ENCODE data around the gene BSN. TPM values are rescaled to one million over a fixed set of nuclear protein-coding genes. Genes with fewer than 3 reads are reported as not detected.

The BSN gene
- total RNA-seq (2012; rRNA removed) = under 0.01 TPM in 2 replicates
- polyA plus RNA-seq (2012; rRNA removed) = 0.03 and 0.04 TPM in 2 replicates
- under 0.01 and 0.02 TPM in 2 replicates for polyA plus RNA-seq (2012; cell fraction: cytosol; rRNA removed)
- polyA plus RNA-seq (2012; cell fraction: nucleus; rRNA removed; ENCODE audit: low replicate concordance) = 0.03 and 0.04 TPM in 2 replicates
- Bru-seq, nascent RNA = percentile 16 among the genes with signal in this experiment
- percentile 18 among the genes with signal in this experiment for BruChase-seq, experiment 1, labeled RNA remaining after a 6-hour chase
- percentile 16 among the genes with signal in this experiment for BruChase-seq, experiment 2, labeled RNA remaining after a 2-hour chase
- long read RNA-seq = 0 reads

DNA sequence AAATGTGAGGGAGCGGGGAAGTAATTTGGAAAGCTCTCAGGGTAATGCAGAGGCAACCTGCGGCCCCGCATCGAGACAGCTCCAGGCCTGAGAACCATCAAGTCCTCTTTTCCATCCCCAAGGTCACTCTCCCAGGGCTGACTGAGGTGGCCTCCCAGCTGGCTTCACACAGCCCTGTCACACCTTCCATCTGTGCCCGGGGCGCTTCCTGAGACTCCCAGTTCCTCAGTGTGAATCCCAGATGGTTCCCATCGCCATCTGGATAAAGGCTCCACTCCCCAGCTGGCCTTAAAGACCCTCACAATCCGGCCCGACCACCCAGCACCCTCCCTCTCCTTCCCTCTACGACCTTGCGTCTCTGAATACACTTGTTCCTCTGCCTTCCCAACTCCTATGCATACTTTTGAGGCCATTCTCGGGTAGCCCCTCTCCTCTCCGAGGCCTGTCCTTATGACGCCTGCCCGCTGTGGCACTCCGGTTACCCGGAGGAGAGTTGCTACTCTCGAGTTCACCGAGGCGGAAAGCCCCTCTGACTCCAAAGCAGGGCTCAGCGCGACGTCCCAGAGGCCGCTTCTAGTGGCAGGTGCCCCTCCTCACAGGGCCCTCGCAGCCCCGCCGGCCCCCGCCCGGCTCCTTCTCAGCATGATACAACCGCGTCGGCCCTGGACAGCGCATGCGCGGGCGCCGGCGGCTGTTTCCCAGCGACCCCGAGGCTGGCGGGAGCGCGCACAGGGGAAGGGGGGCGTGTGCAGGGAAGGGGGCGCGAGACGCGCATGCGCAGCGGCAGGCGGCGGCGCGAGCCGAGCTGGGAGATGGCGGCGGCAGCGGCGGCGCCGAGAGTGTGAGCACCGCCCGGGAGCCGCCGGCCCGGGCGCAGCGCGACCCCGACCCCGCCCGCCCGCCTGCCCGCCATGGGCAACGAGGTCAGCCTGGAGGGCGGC is at the start of gene BSN:
TSS of gene BSN (plus strand) at position 786 of the 941 bp plus-strand sequence. CDS start at position 912, 126 bp downstream.
- peak within 1 kb of the TSS; percentile 89 for H3K4me2 ChIP-seq (ENCODE audit: low read depth, low read length)
- no peak within 1 kb of the TSS for H2BK15ac ChIP-seq (ENCODE audit: low read depth, low read length)
- H2AK5ac ChIP-seq (ENCODE audit: low read depth, low read length) = no peak within 1 kb of the TSS
- peak within 1 kb of the TSS; percentile 95 for H2AFZ ChIP-seq (replicated peaks; ENCODE audit: low read length, poor library complexity)
- no peak within 1 kb of the TSS for H2BK20ac ChIP-seq (ENCODE audit: low read depth, low read length)
- H3K27me3 ChIP-seq (ENCODE audit: control insufficient read depth, insufficient read depth, low read length) = peaks cover 30% of the 10 kb centered on the region
- no peak within 1 kb of the TSS for H4K91ac ChIP-seq (ENCODE audit: insufficient read depth, low read depth, low read length)
- ChIA-PET POLR2A (ENCODE audit: unreplicated experiment) (interaction anchor here (0.6 kb wide), 1 partner anchor 85 kb away, joined by 3 read pairs; no protein-coding TSS in a partner anchor), CTCF (interaction anchor here (1.5 to 3.0 kb wide), 2 partner anchors 14 to 118 kb away, joined by 3 to 15 read pairs; no protein-coding TSS in a partner anchor)
- peak within 1 kb of the TSS; percentile 77 for H3K4ac ChIP-seq (ENCODE audit: low read depth, low read length)
- H4K8ac ChIP-seq (ENCODE audit: low read depth in 2 of 2, low read length in 2 of 2) = peak within 1 kb of the TSS; percentile 58 to 90
- no peak within 1 kb of the TSS for H4K5ac ChIP-seq (ENCODE audit: low read depth, low read length)
- peak; percentile 82 for DNase-seq
- H3K9ac ChIP-seq (ENCODE audit: low read depth, low read length) = peak within 1 kb of the TSS; percentile 56
- intact Hi-C loops (cut with micrococcal nuclease) = no loop called here
- no peaks in the 10 kb centered on the region for H3K36me3 ChIP-seq (ENCODE audit: control insufficient read depth, insufficient read depth, low read length)
- no TSS peak for BruUV-seq (replicated peaks)
- peak within 1 kb of the TSS; percentile 80 for H2AK9ac ChIP-seq (replicated peaks; ENCODE audit: low read depth, low read length, poor library complexity)
- peaks cover 0 to 3% of the 10 kb centered on the region in 2 experiments; a peak in 1 of 4 replicates for H3K79me1 ChIP-seq (ENCODE audit: low read depth in 1 of 2, low read length in 2 of 2)
- peak within 1 kb of the TSS; percentile 58 for H3K4me3 ChIP-seq (ENCODE audit: insufficient read depth, low read depth, low read length)
- H2BK5ac ChIP-seq (ENCODE audit: low read depth, low read length, poor library complexity, severe bottlenecking) = no peak within 1 kb of the TSS
- H2BK120ac ChIP-seq (ENCODE audit: low read depth, low read length) = no peak within 1 kb of the TSS
- H3K9me3 ChIP-seq (ENCODE audit: control insufficient read depth, insufficient read depth, low read length) = no peaks in the 10 kb centered on the region
- ATAC-seq (ENCODE audit: low read depth) = peak; percentile 95
- dilution Hi-C loops (cut with HindIII; ENCODE audit: low sequenced_read_pairs, unreplicated experiment) = no loop called here
- no peak within 1 kb of the TSS; the same call in 1 of the 2 replicates for H3K56ac ChIP-seq (ENCODE audit: extremely low read depth, insufficient read depth, low read length)
- peak within 1 kb of the TSS; percentile 87 for H3K23ac ChIP-seq (ENCODE audit: low read depth, low read length)
- no peak within 1 kb of the TSS for H3K18ac ChIP-seq (ENCODE audit: low read depth, low read length)
- 1% methylated on average over 23 of the region's 76 CpGs; no CpG with 5 or more reads in 1 of the 2 experiments for WGBS, 2 experiments (ENCODE audit: extremely low coverage in 2 of 2, insufficient read length in 1 of 2)
- in situ Hi-C loops (cut with MboI; ENCODE audit: low sequenced_read_pairs) = no loop called here
- peak within 1 kb of the TSS; percentile 79 for H3K14ac ChIP-seq (replicated peaks; ENCODE audit: low read depth, low read length)
- TF ChIP-seq MAZ (IDR thresholded peaks at IDR 0.05; ENCODE audit: borderline replicate concordance, low read depth, low read length) (peak; percentile 59; the same call in 1 of the 2 replicates), MXI1 (IDR thresholded peaks at IDR 0.05; ENCODE audit: borderline replicate concordance, low read depth, low read length) (no peak)
- H3K4me1 ChIP-seq (ENCODE audit: control insufficient read depth, insufficient read depth, low read length) = peaks cover 2% of the 10 kb centered on the region; the same call in 1 of the 2 replicates
- peak within 1 kb of the TSS; percentile 10; the same call in 1 of the 2 replicates for H3K27ac ChIP-seq (ENCODE audit: insufficient read depth, low read length)
- H3K9me1 ChIP-seq (ENCODE audit: insufficient read depth, low read length) = peaks cover 5% of the 10 kb centered on the region; the same call in 1 of the 2 replicates
- no peaks in the 10 kb centered on the region for H4K20me1 ChIP-seq (ENCODE audit: insufficient read depth, low read length)

Data from IMR-90 (cell line).